Activated CD8-positive, alpha-beta T cell treated with anti-CD3 and anti-CD28 coated beads for 36 hours (primary cell): ENCODE measurements around the gene ZFYVE28. TPM values are rescaled to one million over a fixed set of nuclear protein-coding genes. Genes with fewer than 3 reads are reported as not detected.

Source experiments
- ATAC-seq: fragments of 200-7000 bp; cut with Tn5 transposase; one replicate; pipeline ENCODE4 v1.10.0; 2021; ENCODE audit warnings: mild to moderate bottlenecking, moderate library complexity
- CTCF ChIA-PET: fragments of 350-600 bp; sonication (Branson Sonifier 250); formaldehyde crosslinking; loops from one replicate; lab custom pipeline; 2021; ENCODE audit warnings: antibody characterized with exemption; lab: Charles Lee
- POLR2A ChIA-PET: fragments of 350-600 bp; sonication (Branson Sonifier 250); formaldehyde crosslinking; loops from one replicate; lab custom pipeline; 2021; ENCODE audit warnings: antibody characterized with exemption; lab: Charles Lee
- DNase-seq: peaks from one replicate; pipeline ENCODE4 v3.0.0-alpha.2; 2020
- H3K27ac Mint-ChIP-seq: one replicate; pipeline ENCODE4 v1.8.0; 2021; ENCODE audit warnings: mild to moderate bottlenecking, mixed read lengths
- H3K27me3 Mint-ChIP-seq: one replicate; pipeline ENCODE4 v1.8.0; 2021; ENCODE audit warnings: mixed read lengths
- H3K36me3 Mint-ChIP-seq: one replicate; pipeline ENCODE4 v1.8.0; 2021; ENCODE audit warnings: low read depth, mixed read lengths
- H3K4me1 Mint-ChIP-seq: one replicate; pipeline ENCODE4 v1.8.0; 2021; ENCODE audit warnings: low read depth, mixed read lengths
- H3K4me3 Mint-ChIP-seq: one replicate; pipeline ENCODE4 v1.8.0; 2021; ENCODE audit warnings: mild to moderate bottlenecking, moderate library complexity, mixed read lengths
- H3K9me3 Mint-ChIP-seq: one replicate; pipeline ENCODE4 v1.8.0; 2021; ENCODE audit warnings: mixed read lengths
- intact Hi-C: fragments of 100-400 bp; cut with micrococcal nuclease; formaldehyde crosslinking; loops from one replicate; pipeline ENCODE4 v1.10.0; 2022
- total RNA-seq, 2 experiments: library from RNA; stranded (reverse); gene quantifications; one replicate each; pipeline ENCODE4 v1.2.3, GENCODE V29; 2021
- TF ChIP-seq, protein P1 (sequence below): fragments of 200-600 bp; IDR thresholded peaks from one replicate; pipeline ENCODE4 v1.8.0; 2022; ENCODE audit warnings: antibody characterized with exemption, mild to moderate bottlenecking

The ZFYVE28 gene
- total RNA-seq, 2 experiments from 2014 or later, result 4.9 to 7.0 TPM

GRCh38 chr4:2266821-2267220 lies 151.6 kb downstream of the ZFYVE28 start:
- POLR2A ChIA-PET, result no interaction called here

GRCh38 chr4:2266181-2266580 lies 152.3 kb downstream of the ZFYVE28 start:
- ChIA-PET CTCF (no interaction called here), POLR2A (no interaction called here)
- no peaks in the 10 kb centered on the region for H3K9me3 Mint-ChIP-seq
- TF ChIP-seq, protein P1, sequence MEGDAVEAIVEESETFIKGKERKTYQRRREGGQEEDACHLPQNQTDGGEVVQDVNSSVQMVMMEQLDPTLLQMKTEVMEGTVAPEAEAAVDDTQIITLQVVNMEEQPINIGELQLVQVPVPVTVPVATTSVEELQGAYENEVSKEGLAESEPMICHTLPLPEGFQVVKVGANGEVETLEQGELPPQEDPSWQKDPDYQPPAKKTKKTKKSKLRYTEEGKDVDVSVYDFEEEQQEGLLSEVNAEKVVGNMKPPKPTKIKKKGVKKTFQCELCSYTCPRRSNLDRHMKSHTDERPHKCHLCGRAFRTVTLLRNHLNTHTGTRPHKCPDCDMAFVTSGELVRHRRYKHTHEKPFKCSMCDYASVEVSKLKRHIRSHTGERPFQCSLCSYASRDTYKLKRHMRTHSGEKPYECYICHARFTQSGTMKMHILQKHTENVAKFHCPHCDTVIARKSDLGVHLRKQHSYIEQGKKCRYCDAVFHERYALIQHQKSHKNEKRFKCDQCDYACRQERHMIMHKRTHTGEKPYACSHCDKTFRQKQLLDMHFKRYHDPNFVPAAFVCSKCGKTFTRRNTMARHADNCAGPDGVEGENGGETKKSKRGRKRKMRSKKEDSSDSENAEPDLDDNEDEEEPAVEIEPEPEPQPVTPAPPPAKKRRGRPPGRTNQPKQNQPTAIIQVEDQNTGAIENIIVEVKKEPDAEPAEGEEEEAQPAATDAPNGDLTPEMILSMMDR, result no peak
- DNase-seq (no peak), ATAC-seq (no peak)
- H3K4me3 Mint-ChIP-seq, result no peak overlapping the region
- no peak overlapping the region for H3K27ac Mint-ChIP-seq
- intact Hi-C loops, result no loop called here
- no peaks in the 10 kb centered on the region for H3K4me1 Mint-ChIP-seq
- no peaks in the 10 kb centered on the region for H3K36me3 Mint-ChIP-seq
- no peaks in the 10 kb centered on the region for H3K27me3 Mint-ChIP-seq

More at GRCh38 chr4:2266821-2267220, 151.6 kb downstream of the ZFYVE28 start:
- no peak overlapping the region for H3K27ac Mint-ChIP-seq
- TF ChIP-seq, protein P1, result no peak
- intact Hi-C loops, result no loop called here
- CTCF ChIA-PET, result no interaction called here
- ATAC-seq (no peak), DNase-seq (no peak)
- no peaks in the 10 kb centered on the region for H3K4me1 Mint-ChIP-seq
- no peaks in the 10 kb centered on the region for H3K9me3 Mint-ChIP-seq
- no peak overlapping the region for H3K4me3 Mint-ChIP-seq
- no peaks in the 10 kb centered on the region for H3K27me3 Mint-ChIP-seq
- H3K36me3 Mint-ChIP-seq, result no peaks in the 10 kb centered on the region

- ATAC-seq (no peak), DNase-seq (no peak)
- intact Hi-C loops, result no loop called here
- Mint-ChIP-seq H3K27ac (no peak overlapping the region), H3K27me3 (no peaks in the 10 kb centered on the region), H3K36me3 (no peaks in the 10 kb centered on the region), H3K9me3 (no peaks in the 10 kb centered on the region), H3K4me1 (no peaks in the 10 kb centered on the region), H3K4me3 (no peak overlapping the region)
- CTCF ChIA-PET, result interaction anchor here (0.6 kb wide), 1 partner anchor 582 kb away, joined by 3 read pairs; no protein-coding TSS in a partner anchor
- TF ChIP-seq, protein P1, result no peak
- POLR2A ChIA-PET, result interaction anchor here (0.6 kb wide), 1 partner anchor 257 kb away, joined by 4 read pairs; no protein-coding TSS in a partner anchor
These were observed 153.0 kb downstream of the ZFYVE28 start for GRCh38 chr4:2265113-2266110.

GRCh38 chr4:2264481-2265041 lies 153.9 kb downstream of the ZFYVE28 start:
- Mint-ChIP-seq H3K27ac (no peak overlapping the region), H3K4me1 (no peaks in the 10 kb centered on the region), H3K4me3 (no peak overlapping the region), H3K36me3 (no peaks in the 10 kb centered on the region), H3K9me3 (no peaks in the 10 kb centered on the region), H3K27me3 (no peaks in the 10 kb centered on the region)
- intact Hi-C loops, result no loop called here
- ATAC-seq (no peak), DNase-seq (no peak)
- TF ChIP-seq, protein P1, result no peak
- ChIA-PET CTCF (interaction anchor here (0.6 kb wide), 1 partner anchor 582 kb away, joined by 3 read pairs; no protein-coding TSS in a partner anchor), POLR2A (interaction anchor here (2.3 kb wide), 1 partner anchor 26 kb away, joined by 6 read pairs; no protein-coding TSS in a partner anchor)
